H1 (cell line): ENCODE measurements around the gene INPP5B. TPM values are rescaled to one million over a fixed set of nuclear protein-coding genes. Genes with fewer than 3 reads are reported as not detected.

Source experiments
- CTCF ChIA-PET: fragments of 300-600 bp; sonication (Branson Sonifier 250); formaldehyde crosslinking; loops from one replicate; lab custom pipeline; 2021; ENCODE audit not compliant: partially characterized antibody; lab: Charles Lee
- POLR2A ChIA-PET: fragments of 300-600 bp; sonication (Branson Sonifier 250); formaldehyde crosslinking; loops from one replicate; lab custom pipeline; 2021; ENCODE audit warnings: inconsistent platforms; ENCODE audit not compliant: partially characterized antibody; lab: Charles Lee
- DNase-seq, 2 experiments: peaks; one replicate each; pipeline versions ENCODE4 v3.0.0 to v3.0.0-alpha.2; 2010 to 2022; ENCODE audit warnings: low spot score in 2 of 2, low read depth in 1 of 2, mixed read lengths in 1 of 2
- FAIRE-seq: peaks from 2 replicates; lab custom pipeline; 2011; peaks lifted over from hg19 to GRCh38; lab: Jason Lieb, UNC
- H2AFZ ChIP-seq: 2 replicates; pipeline ENCODE4 v1.8.1; 2012; ENCODE audit warnings: low read length, inconsistent platforms
- H2AK5ac ChIP-seq: 2 replicates; pipeline ENCODE4 v1.6.1; 2013; ENCODE audit warnings: low read depth, low read length
- H2BK120ac ChIP-seq: replicated peaks from 2 replicates; pipeline ENCODE3; 2013; ENCODE audit warnings: low read depth, low read length, inconsistent platforms
- H2BK12ac ChIP-seq: 2 replicates; pipeline ENCODE4 v1.6.1; 2013; ENCODE audit warnings: low read depth, low read length
- H2BK15ac ChIP-seq: 2 replicates; pipeline ENCODE4 v1.6.1; 2013; ENCODE audit warnings: low read length
- H2BK20ac ChIP-seq: 2 replicates; pipeline ENCODE4 v1.6.1; 2013; ENCODE audit warnings: low read length
- H2BK5ac ChIP-seq: 2 replicates; pipeline ENCODE4 v1.6.1; 2013; ENCODE audit warnings: low read depth, low read length
- H3K14ac ChIP-seq: 2 replicates; pipeline ENCODE4 v1.6.1; 2013; ENCODE audit warnings: inconsistent platforms; ENCODE audit not compliant: insufficient read length
- H3K18ac ChIP-seq: 2 replicates; pipeline ENCODE4 v1.6.1; 2013; ENCODE audit warnings: low read length; ENCODE audit errors: extremely low read depth
- H3K23ac ChIP-seq: 2 replicates; pipeline ENCODE4 v1.6.1; 2013; ENCODE audit warnings: inconsistent platforms; ENCODE audit not compliant: insufficient read length
- H3K23me2 ChIP-seq: 2 replicates; pipeline ENCODE4 v1.6.1; 2013; ENCODE audit warnings: low read depth, low read length
- H3K27ac ChIP-seq: 2 replicates; pipeline ENCODE4 v1.6.1; 2011; ENCODE audit warnings: low read depth, low read length, inconsistent platforms
- H3K27me3 ChIP-seq, 4 experiments: replicated peaks in 1 of 4; 1 replicate in 1 of 4; 2 replicates in 3 of 4; pipeline versions ENCODE4 v1.6.1 to v1.8.1; 2011 to 2013; ENCODE audit warnings: low read length in 3 of 4, mild to moderate bottlenecking in 3 of 4, inconsistent platforms in 2 of 4, mixed read lengths in 2 of 4, moderate library complexity in 1 of 4; ENCODE audit not compliant: control insufficient read depth in 3 of 4, insufficient read depth in 3 of 4; ENCODE audit errors: extremely low read depth in 1 of 4
- H3K36me3 ChIP-seq, 4 experiments: 2 replicates each; pipeline versions ENCODE4 v1.6.1 to v1.8.1; 2011 to 2013; ENCODE audit warnings: mild to moderate bottlenecking in 4 of 4, low read length in 3 of 4, moderate library complexity in 2 of 4, control low read depth in 1 of 4, inconsistent platforms in 1 of 4; ENCODE audit not compliant: insufficient read depth in 4 of 4, control insufficient read depth in 2 of 4
- H3K4ac ChIP-seq: replicated peaks from 2 replicates; pipeline ENCODE3; 2013; ENCODE audit warnings: low read length, low read depth, mixed read lengths, inconsistent platforms; ENCODE audit not compliant: insufficient read length
- H3K4me1 ChIP-seq, 4 experiments: replicated peaks in 1 of 4; 1 replicate in 1 of 4; 2 replicates in 3 of 4; pipeline versions ENCODE4 v1.6.1 to v1.8.1; 2011 to 2013; ENCODE audit warnings: low read length in 3 of 4, inconsistent platforms in 2 of 4, mixed read lengths in 1 of 4; ENCODE audit not compliant: insufficient read depth in 4 of 4, control insufficient read depth in 3 of 4
- H3K4me2 ChIP-seq, 2 experiments: 2 replicates each; pipeline versions ENCODE4 v1.6.1 to v1.8.1; 2011 to 2013; ENCODE audit warnings: low read depth in 2 of 2, low read length in 2 of 2, control low read depth in 1 of 2, inconsistent platforms in 1 of 2, mild to moderate bottlenecking in 1 of 2; ENCODE audit not compliant: insufficient read depth in 1 of 2
- H3K4me3 ChIP-seq, 4 experiments: fragments of 200-600, 300-600 bp in 1 of 4; sonication (generic), shearing (Covaris generic), sonication (Bioruptor Twin) in 1 of 4; 2 replicates each; pipeline versions ENCODE4 v1.5.1 to v1.8.1; 2011 to 2016; ENCODE audit warnings: low read length in 4 of 4, low read depth in 3 of 4, control low read depth in 2 of 4, inconsistent platforms in 2 of 4, mild to moderate bottlenecking in 2 of 4, mixed read lengths in 1 of 4, moderate library complexity in 1 of 4; ENCODE audit not compliant: insufficient read depth in 2 of 4; ENCODE audit errors: extremely low read depth in 1 of 4
- H3K56ac ChIP-seq: replicated peaks from 2 replicates; pipeline ENCODE3; 2013; ENCODE audit warnings: low read depth, mild to moderate bottlenecking, mixed read lengths, low read length, inconsistent platforms; ENCODE audit not compliant: insufficient read length
- H3K79me1 ChIP-seq: 2 replicates; pipeline ENCODE4 v1.6.1; 2013; ENCODE audit warnings: low read depth, low read length, control low read depth
- H3K79me2 ChIP-seq, 2 experiments: 2 replicates each; pipeline versions ENCODE4 v1.6.1 to v1.8.1; 2012 to 2013; ENCODE audit warnings: low read length in 2 of 2, mild to moderate bottlenecking in 2 of 2, inconsistent platforms in 1 of 2; ENCODE audit not compliant: insufficient read depth in 2 of 2, control insufficient read depth in 1 of 2
- H3K9ac ChIP-seq, 4 experiments: replicated peaks in 1 of 4; 1 replicate in 1 of 4; 2 replicates in 3 of 4; pipeline versions ENCODE4 v1.6.1 to v1.8.1; 2011 to 2013; ENCODE audit warnings: low read depth in 3 of 4, low read length in 3 of 4, control low read depth in 2 of 4, mild to moderate bottlenecking in 2 of 4, moderate library complexity in 2 of 4, inconsistent platforms in 1 of 4; ENCODE audit errors: extremely low read depth in 1 of 4
- H3K9me3 ChIP-seq, 2 experiments: 2 replicates each; pipeline versions ENCODE4 v1.6.1 to v1.8.1; 2012 to 2013; ENCODE audit warnings: mild to moderate bottlenecking in 2 of 2, moderate library complexity in 2 of 2, control low read depth in 1 of 2, inconsistent platforms in 1 of 2, low read depth in 1 of 2, low read length in 1 of 2, mixed read lengths in 1 of 2; ENCODE audit not compliant: insufficient read depth in 2 of 2
- H4K20me1 ChIP-seq, 2 experiments: replicated peaks in 1 of 2; 2 replicates each; pipeline versions ENCODE3 to v1.8.1; 2011 to 2013; ENCODE audit warnings: inconsistent platforms in 2 of 2, low read length in 2 of 2, mild to moderate bottlenecking in 1 of 2; ENCODE audit not compliant: insufficient read depth in 2 of 2, control insufficient read depth in 1 of 2
- H4K5ac ChIP-seq: 2 replicates; pipeline ENCODE4 v1.6.1; 2013; ENCODE audit warnings: low read length, low read depth, mixed read lengths, inconsistent platforms; ENCODE audit not compliant: insufficient read length
- H4K8ac ChIP-seq: 2 replicates; pipeline ENCODE4 v1.8.0; 2013; ENCODE audit warnings: mild to moderate bottlenecking, moderate library complexity, low read length, inconsistent platforms; ENCODE audit not compliant: insufficient read depth; ENCODE audit errors: extremely low read depth
- H4K91ac ChIP-seq: replicated peaks from 2 replicates; pipeline ENCODE3; 2013; ENCODE audit warnings: low read length, mixed read lengths, inconsistent platforms; ENCODE audit not compliant: insufficient read length
- BACH1 ChIP-seq: IDR thresholded peaks from 2 replicates; pipeline ENCODE4 v1.6.1; 2012; ENCODE audit warnings: low read length, improper control_type of control experiment
- CHD2 ChIP-seq: IDR thresholded peaks from 2 replicates; pipeline ENCODE4 v1.6.1; 2012; ENCODE audit warnings: low read length, improper control_type of control experiment
- GTF2F1 ChIP-seq: IDR thresholded peaks from 2 replicates; pipeline ENCODE4 v1.6.1; 2012; ENCODE audit warnings: low read depth, low read length, improper control_type of control experiment, borderline replicate concordance
- JUN ChIP-seq: IDR thresholded peaks from 2 replicates; pipeline ENCODE4 v1.6.1; 2011; ENCODE audit warnings: low read depth, mild to moderate bottlenecking, improper control_type of control experiment, low read length
- MAFK ChIP-seq: IDR thresholded peaks from 2 replicates; pipeline ENCODE4 v1.6.1; 2012; ENCODE audit warnings: low read depth, mild to moderate bottlenecking, improper control_type of control experiment, low read length
- RBBP5 ChIP-seq: IDR thresholded peaks from 2 replicates; pipeline ENCODE4 v1.7.1; 2012; ENCODE audit warnings: low read depth, mild to moderate bottlenecking, inconsistent platforms, low read length, moderate library complexity, borderline replicate concordance
- SIRT6 ChIP-seq: IDR thresholded peaks from one replicate; pipeline ENCODE4 v1.7.1; 2012; ENCODE audit warnings: low read length, inconsistent platforms
- TAF1 ChIP-seq: IDR thresholded peaks from 2 replicates; pipeline ENCODE4 v1.6.1; 2011; ENCODE audit warnings: mild to moderate bottlenecking, low read depth, low read length
- WGBS, 2 experiments: shearing (Covaris generic) in 1 of 2; methylation state at CpG; one replicate each; pipeline versions ENCODE4 v1.1.6 to v1.1.7; 2013 to 2015; ENCODE audit warnings: low lambda C conversion rate in 2 of 2, mixed read lengths in 2 of 2, inconsistent platforms in 1 of 2, low coverage in 1 of 2, missing lambda C conversion rate in 1 of 2; ENCODE audit not compliant: insufficient replicate concordance in 2 of 2, insufficient coverage in 1 of 2, insufficient read length in 1 of 2; ENCODE audit errors: extremely low coverage in 1 of 2, missing lambda C conversion rate in 1 of 2; 5-methylcytosine and 5-hydroxymethylcytosine counted together
- polyA plus RNA-seq, 7 experiments: library from polyadenylated mRNA; depleted of rRNA in 3 of 7; stranded (reverse) in 5 of 7; unstranded in 2 of 7; fragments of >200 nt in 5 of 7; fragments of 200-250 nt in 2 of 7; gene quantifications; 1 replicate in 5 of 7; 2 replicates in 1 of 7; 4 replicates in 1 of 7; pipeline versions ENCODE4 v1.2.1 to v1.2.3, GENCODE V29; 2011 to 2013; ENCODE audit warnings: missing spikeins in 2 of 7, mixed read lengths in 2 of 7
- total RNA-seq: library from RNA; stranded (reverse); fragmentation: NEBNext Ultra II Directional; extraction: Animal tissue kit (Norgen Biotek cat#: 25700); gene quantifications from 2 replicates; pipeline ENCODE4 v1.2.1, GENCODE V29; 2021
- TF ChIP-seq, protein P1 (sequence below): IDR thresholded peaks from 2 replicates; pipeline ENCODE4 v1.6.1; 2011; ENCODE audit warnings: low read length, improper control_type of control experiment
- TF ChIP-seq, protein P2 (sequence below): IDR thresholded peaks from 2 replicates; pipeline ENCODE4 v1.6.1; 2012; ENCODE audit warnings: inconsistent platforms
- TF ChIP-seq, protein P3 (sequence below), 3 experiments: IDR thresholded peaks; 1 replicate in 2 of 3; 2 replicates in 1 of 3; pipeline versions ENCODE4 v1.5.1 to v1.6.1; 2011; ENCODE audit warnings: low read length in 3 of 3, mild to moderate bottlenecking in 3 of 3, inconsistent platforms in 2 of 3, low read depth in 1 of 3, moderate library complexity in 1 of 3; ENCODE audit not compliant: insufficient read depth in 1 of 3; ENCODE audit errors: control extremely low read depth in 1 of 3

The INPP5B gene
- total and polyA plus RNA-seq, 2 of the 8 experiments (the other 6 are each of a cell fraction or from before 2014, with no cell fraction given) = 14.0 to 23.7 TPM

DNA sequence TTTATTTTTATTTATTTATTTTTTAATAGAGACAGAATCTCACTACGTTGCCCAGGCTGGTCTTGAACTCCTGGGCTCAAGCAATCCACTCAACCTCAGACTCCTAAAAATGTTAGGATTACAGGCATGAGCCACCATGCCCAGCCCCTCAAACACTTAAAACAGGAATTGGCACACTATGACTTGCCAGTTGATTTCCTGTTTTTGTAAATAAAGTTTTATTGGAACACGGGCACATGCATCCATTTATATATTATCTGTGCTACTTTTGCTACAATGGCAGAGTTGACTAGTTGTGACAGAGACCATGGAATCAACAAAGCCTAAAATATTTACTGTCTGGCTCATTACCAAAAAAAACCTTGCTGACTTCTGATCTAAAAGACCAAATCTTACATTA, 122.9 kb downstream of the INPP5B start:
- H2AFZ ChIP-seq = no peak overlapping the region
- no peak overlapping the region for H3K14ac ChIP-seq
- no peak overlapping the region for H3K9ac ChIP-seq
- no peaks in the 10 kb centered on the region for H3K79me2 ChIP-seq
- H3K4ac ChIP-seq = no peak overlapping the region
- H2BK20ac ChIP-seq = no peak overlapping the region
- H3K79me1 ChIP-seq = no peaks in the 10 kb centered on the region
- no peaks in the 10 kb centered on the region for H3K23me2 ChIP-seq
- no peak overlapping the region for H2BK5ac ChIP-seq
- 87% methylated on average over 2 of the region's 2 CpGs; no CpG with 5 or more reads in 1 of the 2 experiments for whole genome bisulfite sequencing, 2 experiments
- peaks cover 7 to 32% (median 23%) of the 10 kb centered on the region in 4 experiments for H3K36me3 ChIP-seq
- H2BK15ac ChIP-seq = no peak overlapping the region
- H3K4me3 ChIP-seq = no peak overlapping the region
- no peak overlapping the region for H2BK12ac ChIP-seq
- ChIA-PET POLR2A (no interaction called here), CTCF (no interaction called here)
- no peak overlapping the region for H4K5ac ChIP-seq
- no peaks in the 10 kb centered on the region for H3K27me3 ChIP-seq
- H3K27ac ChIP-seq = no peak overlapping the region
- no peak overlapping the region for H4K91ac ChIP-seq
- DNase-seq = no peak
- H3K56ac ChIP-seq = no peak overlapping the region
- no peak overlapping the region for H2AK5ac ChIP-seq
- H2BK120ac ChIP-seq = no peak overlapping the region
- no peaks in the 10 kb centered on the region for H3K9me3 ChIP-seq
- TF ChIP-seq JUN (no peak), SIRT6 (no peak), TAF1 (no peak), MAFK (no peak), BACH1 (no peak), RBBP5 (no peak), CHD2 (no peak), GTF2F1 (no peak)
- TF ChIP-seq, protein P1, sequence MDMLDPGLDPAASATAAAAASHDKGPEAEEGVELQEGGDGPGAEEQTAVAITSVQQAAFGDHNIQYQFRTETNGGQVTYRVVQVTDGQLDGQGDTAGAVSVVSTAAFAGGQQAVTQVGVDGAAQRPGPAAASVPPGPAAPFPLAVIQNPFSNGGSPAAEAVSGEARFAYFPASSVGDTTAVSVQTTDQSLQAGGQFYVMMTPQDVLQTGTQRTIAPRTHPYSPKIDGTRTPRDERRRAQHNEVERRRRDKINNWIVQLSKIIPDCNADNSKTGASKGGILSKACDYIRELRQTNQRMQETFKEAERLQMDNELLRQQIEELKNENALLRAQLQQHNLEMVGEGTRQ = no peak
- TF ChIP-seq, protein P2, sequence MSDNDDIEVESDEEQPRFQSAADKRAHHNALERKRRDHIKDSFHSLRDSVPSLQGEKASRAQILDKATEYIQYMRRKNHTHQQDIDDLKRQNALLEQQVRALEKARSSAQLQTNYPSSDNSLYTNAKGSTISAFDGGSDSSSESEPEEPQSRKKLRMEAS = no peak
- TF ChIP-seq, protein P3, sequence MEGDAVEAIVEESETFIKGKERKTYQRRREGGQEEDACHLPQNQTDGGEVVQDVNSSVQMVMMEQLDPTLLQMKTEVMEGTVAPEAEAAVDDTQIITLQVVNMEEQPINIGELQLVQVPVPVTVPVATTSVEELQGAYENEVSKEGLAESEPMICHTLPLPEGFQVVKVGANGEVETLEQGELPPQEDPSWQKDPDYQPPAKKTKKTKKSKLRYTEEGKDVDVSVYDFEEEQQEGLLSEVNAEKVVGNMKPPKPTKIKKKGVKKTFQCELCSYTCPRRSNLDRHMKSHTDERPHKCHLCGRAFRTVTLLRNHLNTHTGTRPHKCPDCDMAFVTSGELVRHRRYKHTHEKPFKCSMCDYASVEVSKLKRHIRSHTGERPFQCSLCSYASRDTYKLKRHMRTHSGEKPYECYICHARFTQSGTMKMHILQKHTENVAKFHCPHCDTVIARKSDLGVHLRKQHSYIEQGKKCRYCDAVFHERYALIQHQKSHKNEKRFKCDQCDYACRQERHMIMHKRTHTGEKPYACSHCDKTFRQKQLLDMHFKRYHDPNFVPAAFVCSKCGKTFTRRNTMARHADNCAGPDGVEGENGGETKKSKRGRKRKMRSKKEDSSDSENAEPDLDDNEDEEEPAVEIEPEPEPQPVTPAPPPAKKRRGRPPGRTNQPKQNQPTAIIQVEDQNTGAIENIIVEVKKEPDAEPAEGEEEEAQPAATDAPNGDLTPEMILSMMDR (IDR thresholded peaks at IDR 0.05; ENCODE audit: control extremely low read depth in 1 of 3, insufficient read depth in 1 of 3, low read depth in 1 of 3, low read length in 3 of 3) = no peak
- H3K4me1 ChIP-seq = no peaks in the 10 kb centered on the region
- H4K8ac ChIP-seq = no peak overlapping the region
- no peak overlapping the region for H3K4me2 ChIP-seq
- no peaks in the 10 kb centered on the region for H4K20me1 ChIP-seq
- H3K18ac ChIP-seq = no peak overlapping the region
- FAIRE-seq = no peak
- no peak overlapping the region for H3K23ac ChIP-seq
